Heart left ventricle (tissue), 16 donors: Measurements from ENCODE around the gene FAAP20. TPM values are rescaled to one million over a fixed set of nuclear protein-coding genes. Genes with fewer than 3 reads are reported as not detected.
A peak's percentile ranks its signal among the peaks of the same experiment; 100 is the strongest.

Experiments used
- ATAC-seq, 4 donors: fragments of 200-7000 bp; cut with Tn5 transposase; one replicate each; pipeline ENCODE4 v1.9.1; 2020 to 2022; ENCODE audit warnings: moderate library complexity in 4 of 4, mild to moderate bottlenecking in 3 of 4, moderate number of reproducible peaks in 1 of 4
- DNase-seq, 5 donors: peaks; one replicate each; pipeline ENCODE4 v3.0.0-alpha.2; 2020
- H3K27ac ChIP-seq, 12 donors: fragments of 200-600 bp; sonication (generic) in 4 of 12; one replicate each; pipeline versions ENCODE4 v1.5.0 to v1.8.0; 2016 to 2022; ENCODE audit warnings: mild to moderate bottlenecking in 2 of 12
- H3K27me3 ChIP-seq, 9 donors: fragments of 200-600 bp; sonication (generic) in 2 of 9; one replicate each; pipeline versions ENCODE4 v1.5.1 to v1.8.0; 2016 to 2022; ENCODE audit warnings: mild to moderate bottlenecking in 3 of 9
- H3K36me3 ChIP-seq, 9 donors: fragments of 200-600 bp; sonication (generic) in 2 of 9; one replicate each; pipeline versions ENCODE4 v1.5.0 to v1.8.0; 2018 to 2022; ENCODE audit warnings: mild to moderate bottlenecking in 2 of 9
- H3K4me1 ChIP-seq, 12 donors: fragments of 200-600 bp; sonication (generic) in 4 of 12; one replicate each; pipeline versions ENCODE4 v1.5.0 to v1.8.0; 2016 to 2022; ENCODE audit warnings: mild to moderate bottlenecking in 3 of 12
- H3K4me3 ChIP-seq, 12 donors: fragments of 200-600 bp; sonication (generic) in 4 of 12; one replicate each; pipeline versions ENCODE4 v1.5.0 to v1.8.0; 2017 to 2022; ENCODE audit warnings: mild to moderate bottlenecking in 9 of 12, moderate library complexity in 4 of 12
- H3K9me3 ChIP-seq, 12 donors: fragments of 200-600 bp; sonication (generic) in 4 of 12; one replicate each; pipeline versions ENCODE4 v1.5.0 to v1.8.0; 2016 to 2022; ENCODE audit warnings: mild to moderate bottlenecking in 1 of 12
- CTCF ChIP-seq, 12 donors: fragments of 200-600 bp; sonication (generic) in 4 of 12; IDR thresholded peaks; one replicate each; pipeline versions ENCODE4 v1.5.0 to v1.8.0; 2018 to 2022; ENCODE audit warnings: antibody characterized with exemption in 12 of 12, mild to moderate bottlenecking in 5 of 12
- POLR2A ChIP-seq, 2 donors: fragments of 450-650 bp; IDR thresholded peaks; one replicate each; pipeline ENCODE4 v1.6.1; 2017; ENCODE audit warnings: antibody characterized with exemption in 2 of 2, mild to moderate bottlenecking in 2 of 2, moderate library complexity in 2 of 2
- WGBS, 4 donors: extraction: QIAGEN DNeasy Blood & Tissue Kit in 2 of 4; methylation state at CpG; one replicate each; pipeline versions ENCODE4 v1.1.5 to v1.1.7; 2013 to 2018; 5-methylcytosine and 5-hydroxymethylcytosine counted together
- intact Hi-C, 10 donors: fragments of 100-400 bp; cut with DNase I; formaldehyde crosslinking; loops; one replicate each; pipeline versions ENCODE4 v1.11.1 to v1.14.2; 2022
- polyA plus RNA-seq, 2 donors: library from polyadenylated mRNA; stranded (reverse); fragments of 200-250 nt; gene quantifications; one replicate each; pipeline ENCODE4 v1.2.3, GENCODE V29; 2013
- total RNA-seq, 9 donors: library from RNA; depleted of rRNA in 2 of 9; stranded (reverse); fragments of >200 nt in 2 of 9; fragmentation: NEBNext Ultra II Directional in 3 of 9; extraction: Animal tissue kit (Norgen Biotek cat#: 25700) in 3 of 9; gene quantifications; one replicate each; pipeline versions ENCODE4 v1.1.0 to v1.2.4, GENCODE V29; 2016 to 2023
- donor health status: ischemic (EF 13 %, LVEDD 7.1; RV severe dilation, severe dysfunction).
- donor health status: healthy with polysubstance abuse.
- donor health status: DM: no; HTN: yes; CAD: no.
- donor health status: DM: no; HTN: no; CAD: no.
- donor health status: ischemic (EF 25% LVEDD 6.9; RV normal size, moderate dysfunction).
- donor health status: ischemic (EF 25% LVEDD 5.7; RV mildly dilated, moderate dysfunction).
- donor health status: healthy.
- donor health status: DM: yes; HTN: yes; CAD: no.
- donor health status: ischemic (EF 35%, LVEDD 5.7; RV mildly dilated, moderate dysfunction).
- donor health status: nonischemic (EF 11% LVEDD 7.7; RV severe dilation, severe dysfunction).
- donor health status: DM: yes; HTN: yes; CAD: no.
- donor health status: PGD.
- donor health status: ischemic (EF 29% LVEDD 5.4; RV normal size, mild dysfunction).
- donor health status: nonischemic (EF 23%, LVEDD 6.1; RV moderate dilation, normal function).

Gene FAAP20
- total and polyA plus RNA-seq, 11 donors, result 20.9 to 61.3 (median 36.6) TPM

- 0 to 2% (median 2%) methylated on average over 19 to 35 of the region's 35 CpGs for WGBS, 4 donors
- intact Hi-C loops, result loop anchor here (1.0 to 10.0 kb wide), 11 partner anchors 37 to 1710 kb away; partner anchors contain the start of genes PANK4 (in 3 of the 10) and C1orf174 (in 1 of the 10)
Measured at GRCh38 chr1:2194898-2195673, 514 bp upstream of the FAAP20 start.

GRCh38 chr1:2193514-2194281 lies 874 bp downstream of the FAAP20 start:
- H3K36me3 ChIP-seq, result no peaks in the 10 kb centered on the region
- H3K27me3 ChIP-seq, result no peaks in the 10 kb centered on the region
- TF ChIP-seq POLR2A (IDR thresholded peaks at IDR 0.05) (no peak), CTCF (IDR thresholded peaks at IDR 0.05) (no peak)
- WGBS, 4 donors, result 67 to 78% (median 70%) methylated on average over 32 to 44 of the region's 44 CpGs
- H3K9me3 ChIP-seq, result no peaks in the 10 kb centered on the region
- H3K4me1 ChIP-seq, result peaks cover 6 to 64% (median 48%) of the 10 kb centered on the region in 12 donors
- peak overlapping the region in 10 of 12 donors; percentile 64 to 88 (median 76) for H3K4me3 ChIP-seq
- no peak for ATAC-seq
- no peak for DNase-seq
- intact Hi-C loops, result loop anchor here in 7 of 10 donors (2.0 to 10.0 kb wide), 6 partner anchors 121 to 1711 kb away; partner anchors contain the start of genes PANK4 (in 3 of the 7) and C1orf174 (in 1 of the 7)
- peak overlapping the region; percentile 17 to 98 (median 95) for H3K27ac ChIP-seq

More at GRCh38 chr1:2194898-2195673, 514 bp upstream of the FAAP20 start:
- peak overlapping the region; percentile 82 to 98 (median 95) for H3K27ac ChIP-seq
- H3K9me3 ChIP-seq, result no peaks in the 10 kb centered on the region
- peak overlapping the region; percentile 51 to 88 (median 73) for H3K4me3 ChIP-seq
- ATAC-seq (peak; percentile 62 to 79 (median 76)), DNase-seq (peak; percentile 92 to 95 (median 94))
- peaks cover 6 to 67% (median 54%) of the 10 kb centered on the region in 12 donors for H3K4me1 ChIP-seq
- TF ChIP-seq CTCF (IDR thresholded peaks at IDR 0.05), result peak; percentile 85 to 98 (median 96)
- TF ChIP-seq POLR2A (IDR thresholded peaks at IDR 0.05), result peak in 1 of 2 donors; percentile 31
- no peaks in the 10 kb centered on the region for H3K36me3 ChIP-seq
- H3K27me3 ChIP-seq, result no peaks in the 10 kb centered on the region

- ATAC-seq, result no peak
- Histone ChIP-seq H3K4me3 (peak overlapping the region in 1 of 12 donors; percentile 12), H3K9me3 (no peaks in the 10 kb centered on the region), H3K4me1 (peaks cover 6 to 61% (median 45%) of the 10 kb centered on the region in 12 donors), H3K27ac (peak overlapping the region in 11 of 12 donors; percentile 23 to 98 (median 91)), H3K27me3 (no peaks in the 10 kb centered on the region), H3K36me3 (no peaks in the 10 kb centered on the region)
- peak in 1 of 5 donors; percentile 53 for DNase-seq
- TF ChIP-seq CTCF (IDR thresholded peaks at IDR 0.05) (no peak), POLR2A (IDR thresholded peaks at IDR 0.05) (no peak)
- 58 to 63% (median 61%) methylated on average over 30 of the region's 30 CpGs for WGBS, 4 donors
- intact Hi-C loops, result loop anchor here in 6 of 10 donors (5.0 to 10.0 kb wide), 5 partner anchors 122 to 1712 kb away; partner anchors contain the start of genes PANK4 (in 3 of the 6) and C1orf174 (in 1 of the 6)
Measured at GRCh38 chr1:2192031-2192995, 2.3 kb downstream of the FAAP20 start.
